ENCODE measurements around the gene SLAIN2. TPM values are rescaled to one million over a fixed set of nuclear protein-coding genes. Genes with fewer than 3 reads are reported as not detected.

Gene SLAIN2
- total and polyA plus RNA-seq, 5 donors, result 46.1 to 123 (median 120) TPM

DNA sequence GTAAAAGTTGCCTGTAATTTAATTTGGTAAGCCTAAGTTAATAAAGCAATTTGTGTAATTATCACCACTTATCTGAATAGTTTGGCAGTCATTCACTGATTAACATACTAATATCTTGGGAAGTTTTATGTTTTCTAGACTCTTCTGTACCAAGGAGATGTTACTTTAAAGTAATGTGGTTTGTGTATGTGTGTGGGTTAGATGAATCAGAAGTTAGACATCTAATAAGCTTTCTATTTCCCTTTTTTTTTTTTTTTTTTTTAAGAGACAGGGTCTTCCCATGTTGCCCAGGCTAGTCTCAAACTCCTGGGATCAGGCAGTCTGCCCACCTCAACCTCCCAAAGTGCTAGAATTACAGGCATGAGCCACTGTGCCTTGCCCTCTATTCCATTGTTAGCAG is 5.3 kb downstream of the SLAIN2 start:
- Histone ChIP-seq H3K27me3 (ENCODE audit: control insufficient read depth, insufficient read depth) (no peaks in the 10 kb centered on the region), H3K9me3 (ENCODE audit: control insufficient read depth, low read length) (no peaks in the 10 kb centered on the region), H3K27ac (ENCODE audit: low read length) (no peak overlapping the region), H3K4me1 (ENCODE audit: control insufficient read depth, insufficient read depth, low read length) (peaks cover 11% of the 10 kb centered on the region), H3K4me3 (ENCODE audit: low read length) (no peak overlapping the region)
- intact Hi-C loops (cut with DNase I), result no loop called here
- ATAC-seq (no peak), DNase-seq (no peak)

DNA sequence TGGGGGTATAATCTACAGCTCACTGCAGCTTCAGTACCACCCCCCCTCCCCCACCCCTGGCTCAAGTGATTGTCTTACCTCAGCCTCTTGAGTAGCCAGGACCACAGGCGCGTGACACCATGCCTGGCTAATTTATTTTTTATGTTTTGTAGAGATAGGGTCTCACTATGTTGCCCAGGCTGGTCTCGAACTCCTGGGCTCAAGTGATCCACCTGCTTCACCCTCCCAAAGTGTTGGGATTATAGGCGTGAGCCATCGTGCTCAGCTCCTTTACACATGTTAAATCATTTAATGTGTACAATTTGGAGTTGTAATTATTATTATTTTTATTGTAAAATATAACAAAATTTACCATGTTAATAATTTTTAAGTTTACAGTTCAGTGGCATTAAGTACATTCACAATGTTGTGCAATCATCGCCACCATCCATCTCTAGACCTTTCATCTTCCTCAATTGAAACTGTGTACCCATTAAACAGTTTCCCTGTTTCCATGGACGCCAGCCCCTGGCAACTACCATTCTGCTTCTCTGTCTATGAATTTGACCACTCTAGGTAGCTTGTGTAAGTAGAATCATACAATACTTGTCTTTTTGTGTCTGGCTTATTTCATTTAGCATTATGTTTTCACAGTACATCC is 6.1 kb downstream of the SLAIN2 start:
- DNase-seq (no peak), ATAC-seq (no peak)
- no peak overlapping the region for H3K27ac ChIP-seq (ENCODE audit: low read length)
- H3K9me3 ChIP-seq (ENCODE audit: control insufficient read depth, low read length), result no peaks in the 10 kb centered on the region
- H3K27me3 ChIP-seq (ENCODE audit: control insufficient read depth, insufficient read depth), result no peaks in the 10 kb centered on the region
- intact Hi-C loops (cut with DNase I), result no loop called here
- peaks cover 9% of the 10 kb centered on the region for H3K4me1 ChIP-seq (ENCODE audit: control insufficient read depth, insufficient read depth, low read length)
- H3K4me3 ChIP-seq (ENCODE audit: low read length), result no peak overlapping the region
- 96% methylated on average over 7 of the region's 7 CpGs for WGBS

GRCh38 chr4:48350871-48351270 is 9.5 kb downstream of the SLAIN2 start:
- H3K9me3 ChIP-seq (ENCODE audit: control insufficient read depth, low read length), result no peaks in the 10 kb centered on the region
- WGBS, result 85% methylated on average over 1 of the region's 1 CpG
- peaks cover 10% of the 10 kb centered on the region for H3K4me1 ChIP-seq (ENCODE audit: control insufficient read depth, insufficient read depth, low read length)
- H3K4me3 ChIP-seq (ENCODE audit: low read length), result no peak overlapping the region
- no peaks in the 10 kb centered on the region for H3K27me3 ChIP-seq (ENCODE audit: control insufficient read depth, insufficient read depth)
- no peak for DNase-seq
- ATAC-seq, result no peak
- intact Hi-C loops (cut with DNase I), result no loop called here
- H3K27ac ChIP-seq (ENCODE audit: low read length), result no peak overlapping the region

DNA sequence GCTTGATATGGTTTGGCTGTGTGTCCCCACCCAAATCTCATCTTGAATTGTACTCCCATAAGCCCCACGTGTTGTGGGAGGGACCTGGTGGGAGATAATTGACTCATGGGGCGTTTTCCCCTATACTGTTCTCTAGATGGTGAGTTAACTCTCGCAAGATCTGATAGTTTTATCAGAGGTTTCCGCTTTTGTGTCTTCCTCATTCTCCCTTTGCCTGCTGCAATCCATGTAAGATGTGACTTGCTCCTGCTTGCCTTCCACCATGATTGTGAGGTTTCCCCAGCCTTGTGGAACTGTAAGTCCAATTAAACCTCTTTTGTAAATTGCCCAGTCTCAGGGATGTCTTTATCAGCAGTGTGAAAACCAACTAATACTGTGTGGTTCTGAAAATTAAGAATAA is 11.5 kb downstream of the SLAIN2 start:
- H3K4me1 ChIP-seq (ENCODE audit: control insufficient read depth, insufficient read depth, low read length), result peaks cover 6% of the 10 kb centered on the region
- 92% methylated on average over 4 of the region's 4 CpGs for WGBS
- no peak overlapping the region for H3K4me3 ChIP-seq (ENCODE audit: low read length)
- intact Hi-C loops (cut with DNase I), result no loop called here
- no peak overlapping the region for H3K27ac ChIP-seq (ENCODE audit: low read length)
- DNase-seq (no peak), ATAC-seq (no peak)
- H3K27me3 ChIP-seq (ENCODE audit: control insufficient read depth, insufficient read depth), result no peaks in the 10 kb centered on the region
- no peaks in the 10 kb centered on the region for H3K9me3 ChIP-seq (ENCODE audit: control insufficient read depth, low read length)

DNA sequence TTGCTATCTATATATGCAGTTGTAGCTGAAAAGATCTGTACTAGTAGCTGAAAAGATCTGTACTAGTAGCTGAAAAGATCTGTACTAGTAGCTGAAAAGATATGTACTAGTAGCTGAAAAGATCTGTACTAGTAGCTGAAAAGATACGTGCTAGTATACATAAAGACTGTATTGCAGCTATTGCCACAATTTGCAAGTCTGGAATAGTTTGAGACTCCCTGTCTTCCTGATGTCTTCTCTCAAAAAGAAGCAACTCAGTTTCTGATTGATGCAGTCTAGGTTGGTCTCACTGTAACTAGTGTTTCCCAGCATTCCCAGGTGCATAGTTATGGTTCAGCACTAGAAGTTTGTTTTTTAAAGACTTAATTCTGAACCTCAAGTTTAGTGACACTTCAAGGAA is 15.0 kb downstream of the SLAIN2 start:
- DNase-seq (no peak), ATAC-seq (no peak)
- Histone ChIP-seq H3K4me3 (ENCODE audit: low read length) (no peak overlapping the region), H3K9me3 (ENCODE audit: control insufficient read depth, low read length) (no peaks in the 10 kb centered on the region), H3K27ac (ENCODE audit: low read length) (no peak overlapping the region), H3K4me1 (ENCODE audit: control insufficient read depth, insufficient read depth, low read length) (peaks cover 4% of the 10 kb centered on the region), H3K27me3 (ENCODE audit: control insufficient read depth, insufficient read depth) (no peaks in the 10 kb centered on the region)
- intact Hi-C loops (cut with DNase I), result no loop called here
- 73% methylated on average over 1 of the region's 1 CpG for WGBS

GRCh38 chr4:48360285-48361011 is 19.1 kb downstream of the SLAIN2 start:
- Histone ChIP-seq H3K27me3 (ENCODE audit: control insufficient read depth, insufficient read depth) (no peaks in the 10 kb centered on the region), H3K9me3 (ENCODE audit: control insufficient read depth, low read length) (no peaks in the 10 kb centered on the region), H3K27ac (ENCODE audit: low read length) (no peak overlapping the region), H3K4me1 (ENCODE audit: control insufficient read depth, insufficient read depth, low read length) (peaks cover 3% of the 10 kb centered on the region), H3K4me3 (ENCODE audit: low read length) (no peak overlapping the region)
- intact Hi-C loops (cut with DNase I), result no loop called here
- 55% methylated on average over 4 of the region's 4 CpGs for WGBS
- no peak for ATAC-seq
- DNase-seq, result no peak

- DNase-seq (no peak), ATAC-seq (no peak)
- Histone ChIP-seq H3K27ac (ENCODE audit: low read length) (no peak overlapping the region), H3K9me3 (ENCODE audit: control insufficient read depth, low read length) (no peaks in the 10 kb centered on the region), H3K4me3 (ENCODE audit: low read length) (no peak overlapping the region), H3K27me3 (ENCODE audit: control insufficient read depth, insufficient read depth) (no peaks in the 10 kb centered on the region), H3K4me1 (ENCODE audit: control insufficient read depth, insufficient read depth, low read length) (peaks cover 3% of the 10 kb centered on the region)
- intact Hi-C loops (cut with DNase I), result no loop called here
- 91% methylated on average over 1 of the region's 1 CpG for WGBS
Measured at GRCh38 chr4:48361012-48361400, 19.7 kb downstream of the SLAIN2 start.

GRCh38 chr4:48366611-48367010 is 25.3 kb downstream of the SLAIN2 start:
- intact Hi-C loops (cut with DNase I), result no loop called here
- H3K27ac ChIP-seq (ENCODE audit: low read length), result no peak overlapping the region
- ATAC-seq, result no peak
- no peaks in the 10 kb centered on the region for H3K9me3 ChIP-seq (ENCODE audit: control insufficient read depth, low read length)
- 55% methylated on average over 3 of the region's 3 CpGs for WGBS
- no peak for DNase-seq
- H3K27me3 ChIP-seq (ENCODE audit: control insufficient read depth, insufficient read depth), result no peaks in the 10 kb centered on the region
- no peaks in the 10 kb centered on the region for H3K4me1 ChIP-seq (ENCODE audit: control insufficient read depth, insufficient read depth, low read length)
- H3K4me3 ChIP-seq (ENCODE audit: low read length), result no peak overlapping the region

DNA sequence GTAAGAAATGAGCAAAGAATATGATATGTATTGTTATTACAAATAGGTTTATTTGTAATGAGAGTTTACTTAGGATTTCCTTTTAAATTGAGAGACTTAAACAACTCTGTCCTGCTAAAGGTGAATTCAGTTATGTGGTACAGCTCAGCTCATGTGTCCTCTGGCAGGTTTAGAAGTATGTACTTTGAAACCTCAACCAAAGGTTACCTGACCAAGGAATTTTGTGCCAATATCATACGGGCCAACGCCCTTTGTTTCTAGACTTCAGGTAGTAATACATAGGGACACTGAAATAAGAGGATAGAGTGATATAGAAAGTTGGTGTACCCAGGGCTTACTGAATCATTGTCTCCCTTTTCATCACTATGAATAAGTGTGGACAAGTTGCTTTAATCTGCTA is 25.7 kb downstream of the SLAIN2 start:
- no peak for DNase-seq
- no peaks in the 10 kb centered on the region for H3K27me3 ChIP-seq (ENCODE audit: control insufficient read depth, insufficient read depth)
- no peaks in the 10 kb centered on the region for H3K9me3 ChIP-seq (ENCODE audit: control insufficient read depth, low read length)
- no peaks in the 10 kb centered on the region for H3K4me1 ChIP-seq (ENCODE audit: control insufficient read depth, insufficient read depth, low read length)
- 92% methylated on average over 2 of the region's 2 CpGs for WGBS
- intact Hi-C loops (cut with DNase I), result no loop called here
- no peak overlapping the region for H3K27ac ChIP-seq (ENCODE audit: low read length)
- ATAC-seq, result no peak
- H3K4me3 ChIP-seq (ENCODE audit: low read length), result no peak overlapping the region

DNA sequence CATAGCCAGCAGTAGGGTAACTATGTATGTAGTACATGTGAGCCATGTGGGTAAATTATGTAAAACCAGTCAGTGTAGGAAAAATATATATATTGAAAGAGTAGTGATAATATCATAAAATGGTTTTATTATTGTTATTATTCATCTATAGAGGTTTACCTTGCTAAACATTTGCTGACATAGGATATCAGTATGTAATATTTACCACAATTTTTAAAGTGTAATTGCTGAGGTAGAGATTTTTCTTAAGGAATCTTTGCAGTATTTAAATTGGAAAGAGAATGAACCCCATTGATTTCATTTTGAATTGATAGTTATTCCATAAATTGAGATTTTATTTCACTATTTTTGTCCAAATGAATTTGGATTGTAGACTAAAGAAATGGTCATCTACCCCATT is 27.1 kb downstream of the SLAIN2 start:
- ATAC-seq (no peak), DNase-seq (no peak)
- no peak overlapping the region for H3K4me3 ChIP-seq (ENCODE audit: low read length)
- no peak overlapping the region for H3K27ac ChIP-seq (ENCODE audit: low read length)
- no peaks in the 10 kb centered on the region for H3K9me3 ChIP-seq (ENCODE audit: control insufficient read depth, low read length)
- intact Hi-C loops (cut with DNase I), result no loop called here
- no peaks in the 10 kb centered on the region for H3K4me1 ChIP-seq (ENCODE audit: control insufficient read depth, insufficient read depth, low read length)
- no peaks in the 10 kb centered on the region for H3K27me3 ChIP-seq (ENCODE audit: control insufficient read depth, insufficient read depth)

GRCh38 chr4:48369248-48369647 is 27.9 kb downstream of the SLAIN2 start:
- intact Hi-C loops (cut with DNase I), result no loop called here
- H3K27me3 ChIP-seq (ENCODE audit: control insufficient read depth, insufficient read depth), result no peaks in the 10 kb centered on the region
- DNase-seq (no peak), ATAC-seq (no peak)
- H3K9me3 ChIP-seq (ENCODE audit: control insufficient read depth, low read length), result no peaks in the 10 kb centered on the region
- 32% methylated on average over 2 of the region's 2 CpGs for WGBS
- no peak overlapping the region for H3K4me3 ChIP-seq (ENCODE audit: low read length)
- H3K4me1 ChIP-seq (ENCODE audit: control insufficient read depth, insufficient read depth, low read length), result no peaks in the 10 kb centered on the region
- no peak overlapping the region for H3K27ac ChIP-seq (ENCODE audit: low read length)

GRCh38 chr4:48369771-48370170 is 28.4 kb downstream of the SLAIN2 start:
- ATAC-seq, result no peak

More at GRCh38 chr4:48369771-48370170, 28.4 kb downstream of the SLAIN2 start:
- WGBS, result 91% methylated on average over 2 of the region's 2 CpGs
- H3K27ac ChIP-seq (ENCODE audit: low read length), result no peak overlapping the region
- no peaks in the 10 kb centered on the region for H3K4me1 ChIP-seq (ENCODE audit: control insufficient read depth, insufficient read depth, low read length)
- intact Hi-C loops (cut with DNase I), result no loop called here
- no peaks in the 10 kb centered on the region for H3K9me3 ChIP-seq (ENCODE audit: control insufficient read depth, low read length)
- H3K4me3 ChIP-seq (ENCODE audit: low read length), result no peak overlapping the region
- no peak for DNase-seq
- no peaks in the 10 kb centered on the region for H3K27me3 ChIP-seq (ENCODE audit: control insufficient read depth, insufficient read depth)
